ENCODE measurements around the gene CLEC4D. TPM values are rescaled to one million over a fixed set of nuclear protein-coding genes. Genes with fewer than 3 reads are reported as not detected.

The CLEC4D gene
- polyA plus RNA-seq, 2 of the 4 experiments (the other 2 are of a cell fraction) = not detected

- TF ChIP-seq TP53 (CRISPR knock-in tag; IDR thresholded peaks at IDR 0.05) = no peak
- no peak for TF ChIP-seq HOXB13 (CRISPR knock-in tag; IDR thresholded peaks at IDR 0.05; ENCODE audit: low read depth)
Observed at GRCh38 chr12:8504351-8504750, 9.0 kb upstream of the CLEC4D start (continued).

- FAIRE-seq = no peak
- no peak overlapping the region for H3K27ac ChIP-seq
- no peaks in the 10 kb centered on the region for H3K4me1 ChIP-seq
- H3K9me3 ChIP-seq = no peaks in the 10 kb centered on the region
- no peak for ATAC-seq
- WGBS (ENCODE audit: missing lambda C conversion rate) = 63% methylated on average over 3 of the region's 3 CpGs
- ChIA-PET CTCF (interaction anchor here (1.1 to 1.8 kb wide), 2 partner anchors 37 to 150 kb away, joined by 3 to 7 read pairs; no protein-coding TSS in a partner anchor), POLR2A (no interaction called here)
- no peak overlapping the region for H3K4me2 ChIP-seq
- no peak for DNase-seq (ENCODE audit: low read depth in 1 of 2, low spot score in 1 of 2)
- no peak overlapping the region for H3K4me3 ChIP-seq
- no peak for TF ChIP-seq RCOR1 (IDR thresholded peaks at IDR 0.05; ENCODE audit: low read depth, low read length)
- no peak for TF ChIP-seq ZNF302 (CRISPR knock-in tag; IDR thresholded peaks at IDR 0.05)
- TF ChIP-seq NPAS2 (CRISPR knock-in tag; IDR thresholded peaks at IDR 0.05; ENCODE audit: borderline replicate concordance) = no peak
Observed at GRCh38 chr12:8507596-8507995, 5.7 kb upstream of the CLEC4D start.

GRCh38 chr12:8508223-8508622 is 5.1 kb upstream of the CLEC4D start:
- ChIA-PET POLR2A (no interaction called here), CTCF (interaction anchor here (1.1 to 1.8 kb wide), 2 partner anchors 36 to 149 kb away, joined by 3 to 7 read pairs; no protein-coding TSS in a partner anchor)
- WGBS (ENCODE audit: missing lambda C conversion rate) = 41% methylated on average over 3 of the region's 3 CpGs
- Histone ChIP-seq H3K9me3 (no peaks in the 10 kb centered on the region), H3K4me3 (no peak overlapping the region), H3K4me2 (no peak overlapping the region), H3K27ac (no peak overlapping the region), H3K4me1 (no peaks in the 10 kb centered on the region)
- ATAC-seq = no peak
- no peak for FAIRE-seq
- TF ChIP-seq NPAS2 (CRISPR knock-in tag; IDR thresholded peaks at IDR 0.05; ENCODE audit: borderline replicate concordance) (no peak), NFE2L2 (conservative IDR thresholded peaks at IDR 0.05; ENCODE audit: low read length) (no peak), RNF2 (IDR thresholded peaks at IDR 0.05; ENCODE audit: borderline replicate concordance, low read depth) (no peak), FOSB (CRISPR knock-in tag; IDR thresholded peaks at IDR 0.05) (no peak), MAX (IDR thresholded peaks at IDR 0.05) (no peak), ELK1 (IDR thresholded peaks at IDR 0.05; ENCODE audit: low read depth, low read length) (no peak), BCL3 (IDR thresholded peaks at IDR 0.05) (no peak), NR3C1 (IDR thresholded peaks at IDR 0.05) (no peak), CHD2 (IDR thresholded peaks at IDR 0.05; ENCODE audit: low read length, partially characterized antibody) (no peak), KDM5A (IDR thresholded peaks at IDR 0.05) (no peak), TFCP2L1 (CRISPR knock-in tag; IDR thresholded peaks at IDR 0.05) (no peak), HES2 (IDR thresholded peaks at IDR 0.05) (no peak), RCOR1 (IDR thresholded peaks at IDR 0.05; ENCODE audit: low read depth, low read length) (no peak), CHD4 (IDR thresholded peaks at IDR 0.05; ENCODE audit: borderline replicate concordance) (no peak)
- no peak for DNase-seq (ENCODE audit: low read depth in 1 of 2, low spot score in 1 of 2)

- FAIRE-seq = no peak
- WGBS (ENCODE audit: missing lambda C conversion rate) = 30% methylated on average over 12 of the region's 12 CpGs
Observed at GRCh38 chr12:8508910-8509841, 4.1 kb upstream of the CLEC4D start.

More at GRCh38 chr12:8508910-8509841, 4.1 kb upstream of the CLEC4D start:
- POLR2A ChIA-PET = no interaction called here
- Histone ChIP-seq H3K4me3 (no peak overlapping the region), H3K27ac (no peak overlapping the region), H3K4me2 (no peak overlapping the region), H3K9me3 (no peaks in the 10 kb centered on the region), H3K4me1 (no peaks in the 10 kb centered on the region)
- ATAC-seq = no peak
- DNase-seq (ENCODE audit: low read depth in 1 of 2, low spot score in 1 of 2) = no peak
- TF ChIP-seq PBX3 (IDR thresholded peaks at IDR 0.05) = no peak
- TF ChIP-seq NR3C1 (IDR thresholded peaks at IDR 0.05) = no peak
- CTCF ChIA-PET = interaction anchor here (0.6 to 1.8 kb wide), 3 partner anchors 35 to 55 kb away, joined by 3 to 7 read pairs (median 3); no protein-coding TSS in a partner anchor
